ENCODE data around the gene GTPBP10. TPM values are rescaled to one million over a fixed set of nuclear protein-coding genes. Genes with fewer than 3 reads are reported as not detected.
A peak's percentile ranks its signal among the peaks of the same experiment; 100 is the strongest.

GTPBP10 gene
- total RNA-seq, 1 experiment from 2014 or later = 23.3 TPM

GRCh38 chr7:90347759-90348158, 1.2 kb downstream of the GTPBP10 start:
- Histone ChIP-seq H4K91ac (ENCODE audit: insufficient read length, low read depth, low read length) (no peak overlapping the region), H3T11ph (ENCODE audit: low read length) (no peak overlapping the region), H3K23me2 (ENCODE audit: insufficient read length, low read depth, low read length, poor library complexity, severe bottlenecking) (peaks cover 5% of the 10 kb centered on the region), H2AFZ (ENCODE audit: low read length) (no peak overlapping the region), H3K14ac (ENCODE audit: insufficient read depth, low read length) (no peak overlapping the region), H2BK20ac (ENCODE audit: low read depth, low read length, poor library complexity, severe bottlenecking) (no peak overlapping the region), H3K4me1 (ENCODE audit: insufficient read depth, low read length) (no peaks in the 10 kb centered on the region), H4K20me1 (ENCODE audit: control insufficient read depth, insufficient read depth, insufficient read length) (no peaks in the 10 kb centered on the region), H2BK12ac (ENCODE audit: insufficient read length, low read depth, low read length) (no peak overlapping the region), H3K18ac (ENCODE audit: insufficient read length, low read depth, low read length) (no peak overlapping the region), H3K23ac (ENCODE audit: insufficient read length, low read depth, low read length) (no peak overlapping the region), H2BK120ac (ENCODE audit: low read depth, low read length, poor library complexity, severe bottlenecking) (no peak overlapping the region), H3K9ac (ENCODE audit: extremely low read depth, insufficient read length, low read length) (no peak overlapping the region), H3K4ac (ENCODE audit: low read depth, low read length) (no peak overlapping the region), H4K8ac (replicated peaks; ENCODE audit: insufficient read length, low read depth, low read length) (no peak overlapping the region), H3K56ac (ENCODE audit: insufficient read length, low read depth, low read length) (no peak overlapping the region), H2BK5ac (ENCODE audit: insufficient read length, low read length) (no peak overlapping the region), H3K9me3 (ENCODE audit: control insufficient read depth, low read depth, low read length) (no peaks in the 10 kb centered on the region), H3K79me1 (ENCODE audit: insufficient read depth, low read depth, low read length, poor library complexity, severe bottlenecking) (no peaks in the 10 kb centered on the region), H2AK5ac (ENCODE audit: insufficient read length, low read length) (no peak overlapping the region), H3K27ac (ENCODE audit: insufficient read length, low read depth, low read length) (no peak overlapping the region), H3K4me2 (ENCODE audit: insufficient read depth, insufficient read length, low read length) (no peak overlapping the region), H4K5ac (ENCODE audit: insufficient read length, low read depth, low read length) (no peak overlapping the region), H3K79me2 (ENCODE audit: insufficient read depth, low read length) (peaks cover 2% of the 10 kb centered on the region; the same call in 1 of the 2 replicates), H3K27me3 (ENCODE audit: insufficient read depth, low read length) (no peaks in the 10 kb centered on the region), H2BK15ac (ENCODE audit: low read depth, low read length) (no peak overlapping the region)
- no peak for TF ChIP-seq CTCF (conservative IDR thresholded peaks at IDR 0.05)
- Mint-ChIP-seq H3K4me3 (peak overlapping the region; percentile 12 to 98; a peak in 4 of 5 replicates), H3K9me3 (no peaks in the 10 kb centered on the region; a peak in 1 of 5 replicates), H3K27me3 (ENCODE audit: low read depth) (no peaks in the 10 kb centered on the region; the same call in 1 of the 2 replicates), H3K4me1 (peaks cover 7 to 12% of the 10 kb centered on the region in 2 experiments), H3K36me3 (ENCODE audit: insufficient read depth in 1 of 3, low read depth in 3 of 3) (peaks cover 0 to 2% (median 0%) of the 10 kb centered on the region in 3 experiments; a peak in 2 of 7 replicates), H3K27ac (no peak overlapping the region)
- WGBS (ENCODE audit: extremely low coverage, insufficient read length, low lambda C conversion rate) = 100% methylated on average over 2 of the region's 4 CpGs
- no peak for DNase-seq
